GM20000 (cell line): Measurements from ENCODE around the gene ASPSCR1.

Experiments
- DNase-seq: peaks from one replicate; pipeline ENCODE4 v3.0.0; 2012; ENCODE audit warnings: low spot score
- TF ChIP-seq, protein P1 (sequence below): IDR thresholded peaks from 2 replicates; pipeline ENCODE4 v1.5.1; 2012; ENCODE audit warnings: mild to moderate bottlenecking, control low read depth; ENCODE audit errors: extremely low read depth, missing control alignments

Gene ASPSCR1

DNA sequence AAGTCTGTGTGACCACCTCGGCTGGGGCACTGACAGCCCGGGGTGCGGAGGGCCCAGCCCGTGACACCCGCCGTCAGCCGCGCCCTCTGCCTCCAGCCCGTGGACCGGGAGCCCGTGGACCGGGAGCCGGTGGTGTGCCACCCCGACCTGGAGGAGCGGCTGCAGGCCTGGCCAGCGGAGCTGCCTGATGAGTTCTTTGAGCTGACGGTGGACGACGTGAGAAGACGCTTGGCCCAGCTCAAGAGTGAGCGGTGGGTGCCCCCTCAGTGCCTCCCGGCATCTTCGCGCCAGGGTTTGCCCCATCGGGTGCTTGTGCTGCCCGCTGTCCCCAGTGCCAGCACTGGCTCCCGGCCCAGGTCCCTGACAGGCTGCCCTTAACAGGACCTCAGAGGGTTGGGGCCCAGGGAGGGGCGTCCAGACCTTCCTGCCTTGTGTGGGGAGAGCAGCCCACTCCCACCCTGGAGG, 31.5 kb downstream of the ASPSCR1 start:
- no peak for DNase-seq
- TF ChIP-seq, protein P1, sequence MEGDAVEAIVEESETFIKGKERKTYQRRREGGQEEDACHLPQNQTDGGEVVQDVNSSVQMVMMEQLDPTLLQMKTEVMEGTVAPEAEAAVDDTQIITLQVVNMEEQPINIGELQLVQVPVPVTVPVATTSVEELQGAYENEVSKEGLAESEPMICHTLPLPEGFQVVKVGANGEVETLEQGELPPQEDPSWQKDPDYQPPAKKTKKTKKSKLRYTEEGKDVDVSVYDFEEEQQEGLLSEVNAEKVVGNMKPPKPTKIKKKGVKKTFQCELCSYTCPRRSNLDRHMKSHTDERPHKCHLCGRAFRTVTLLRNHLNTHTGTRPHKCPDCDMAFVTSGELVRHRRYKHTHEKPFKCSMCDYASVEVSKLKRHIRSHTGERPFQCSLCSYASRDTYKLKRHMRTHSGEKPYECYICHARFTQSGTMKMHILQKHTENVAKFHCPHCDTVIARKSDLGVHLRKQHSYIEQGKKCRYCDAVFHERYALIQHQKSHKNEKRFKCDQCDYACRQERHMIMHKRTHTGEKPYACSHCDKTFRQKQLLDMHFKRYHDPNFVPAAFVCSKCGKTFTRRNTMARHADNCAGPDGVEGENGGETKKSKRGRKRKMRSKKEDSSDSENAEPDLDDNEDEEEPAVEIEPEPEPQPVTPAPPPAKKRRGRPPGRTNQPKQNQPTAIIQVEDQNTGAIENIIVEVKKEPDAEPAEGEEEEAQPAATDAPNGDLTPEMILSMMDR = no peak

DNA sequence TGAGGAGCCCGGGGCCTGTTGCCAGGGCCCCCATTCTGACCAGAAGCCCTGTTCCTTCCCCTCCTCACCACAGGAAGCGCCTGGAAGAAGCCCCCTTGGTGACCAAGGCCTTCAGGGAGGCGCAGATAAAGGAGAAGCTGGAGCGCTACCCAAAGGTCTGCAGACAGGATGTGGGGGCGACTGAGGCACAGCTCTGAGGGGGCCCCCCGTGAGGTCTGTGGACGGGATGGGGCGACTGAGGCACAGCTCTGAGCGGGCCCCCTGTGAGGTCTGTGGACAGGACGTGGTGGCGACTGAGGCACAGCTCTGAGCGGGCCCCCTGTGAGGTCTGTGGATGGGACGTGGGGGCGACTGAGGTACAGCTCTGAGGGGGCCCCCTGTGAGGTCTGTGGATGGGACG, 32.0 kb downstream of the ASPSCR1 start:
- TF ChIP-seq, protein P1 = no peak
- no peak for DNase-seq

DNA sequence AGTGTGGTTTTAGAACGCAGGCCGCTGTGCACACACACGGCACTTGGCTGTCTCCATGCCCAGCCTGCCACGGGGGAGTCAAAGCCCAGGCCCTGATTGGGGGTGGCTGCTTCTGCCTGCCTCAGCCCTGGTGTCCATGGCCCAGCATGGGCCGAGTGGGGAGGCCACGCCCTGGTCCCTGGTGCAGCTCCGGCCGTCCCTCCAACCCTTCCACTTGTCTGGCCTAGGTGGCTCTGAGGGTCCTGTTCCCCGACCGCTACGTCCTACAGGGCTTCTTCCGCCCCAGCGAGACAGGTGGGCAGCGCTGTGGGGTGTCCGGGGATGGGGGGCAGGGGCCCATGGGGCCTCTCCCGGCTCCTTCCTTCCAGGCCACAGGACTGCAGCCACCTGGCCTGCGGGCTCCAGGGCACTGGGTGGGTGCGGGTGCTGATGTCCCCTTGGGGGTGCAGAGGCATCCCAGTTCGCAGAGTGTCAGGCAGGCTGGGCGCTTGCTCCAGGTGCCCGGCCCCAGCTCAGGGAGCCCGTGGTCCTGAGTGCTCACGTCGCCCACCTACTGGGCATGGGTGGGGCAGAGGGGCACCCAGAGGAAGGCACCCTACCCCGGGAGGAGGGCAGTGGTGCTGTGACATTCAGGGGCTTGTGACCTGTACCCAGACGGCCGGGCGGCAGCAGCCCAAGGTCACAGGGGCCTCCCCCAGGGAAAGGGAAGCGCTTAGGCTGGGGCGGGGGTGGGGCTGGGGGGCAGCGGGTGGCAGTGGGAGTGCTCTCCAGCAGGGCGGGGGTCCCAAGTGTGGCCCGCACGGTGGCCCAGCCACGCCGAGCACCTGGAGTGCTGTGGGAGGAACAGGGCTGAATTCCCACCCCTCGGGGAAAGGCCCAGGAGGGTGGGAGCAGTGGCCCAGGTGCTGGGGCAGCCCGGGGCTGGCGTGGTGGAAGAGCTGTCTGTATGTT, 33.4 kb downstream of the ASPSCR1 start:
- no peak for DNase-seq
- TF ChIP-seq, protein P1 = no peak

DNA sequence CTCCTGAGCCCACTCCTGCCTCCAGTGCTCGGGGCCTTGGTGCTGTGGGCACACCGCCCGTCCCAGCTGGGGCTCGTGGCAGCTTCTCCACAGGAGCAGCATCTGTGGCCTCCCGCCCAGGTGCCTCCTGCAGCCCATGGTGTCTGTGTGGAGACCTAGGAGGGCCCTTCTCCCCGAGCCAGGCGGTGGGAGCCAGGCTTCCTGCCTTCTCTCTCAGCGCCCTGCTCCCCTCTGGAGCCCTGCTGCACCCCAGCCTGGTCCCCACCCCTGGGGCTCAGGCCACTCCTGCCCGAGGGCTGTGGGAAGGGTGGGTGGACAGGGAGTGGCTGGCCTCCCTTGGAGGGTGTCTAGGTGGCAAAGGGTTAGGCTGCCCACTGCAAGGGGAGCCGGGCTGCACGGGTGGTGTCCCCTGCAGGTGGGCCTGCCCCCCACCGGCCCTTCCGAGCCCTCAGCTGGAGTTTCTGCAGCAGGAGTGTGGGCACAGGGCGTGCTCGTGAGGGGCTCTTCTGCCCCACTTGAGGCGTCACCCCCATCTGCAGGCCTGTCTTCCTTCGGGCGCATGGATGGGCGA, 34.3 kb downstream of the ASPSCR1 start:
- no peak for DNase-seq
- TF ChIP-seq, protein P1 = no peak

DNA sequence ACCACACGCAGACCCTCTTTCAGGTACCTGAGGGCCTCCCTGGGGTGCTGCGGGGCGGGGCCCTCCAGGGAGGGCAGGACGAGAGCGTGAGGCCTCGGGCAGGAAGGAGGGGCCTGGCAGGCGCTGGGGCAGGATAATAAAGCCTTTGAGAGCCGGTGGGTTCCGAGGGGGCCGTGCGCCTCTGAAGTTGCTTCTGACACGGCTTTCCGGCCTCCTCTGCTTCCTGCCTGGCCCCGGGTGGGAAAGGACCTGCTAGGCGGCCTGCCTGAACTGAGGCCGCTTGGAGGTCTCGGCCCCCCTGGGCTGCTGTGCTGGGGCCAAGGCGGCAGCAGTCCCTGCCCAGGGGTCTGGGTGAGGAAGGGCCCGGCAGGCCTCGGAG, 34.8 kb downstream of the ASPSCR1 start:
- TF ChIP-seq, protein P1 = no peak

DNA sequence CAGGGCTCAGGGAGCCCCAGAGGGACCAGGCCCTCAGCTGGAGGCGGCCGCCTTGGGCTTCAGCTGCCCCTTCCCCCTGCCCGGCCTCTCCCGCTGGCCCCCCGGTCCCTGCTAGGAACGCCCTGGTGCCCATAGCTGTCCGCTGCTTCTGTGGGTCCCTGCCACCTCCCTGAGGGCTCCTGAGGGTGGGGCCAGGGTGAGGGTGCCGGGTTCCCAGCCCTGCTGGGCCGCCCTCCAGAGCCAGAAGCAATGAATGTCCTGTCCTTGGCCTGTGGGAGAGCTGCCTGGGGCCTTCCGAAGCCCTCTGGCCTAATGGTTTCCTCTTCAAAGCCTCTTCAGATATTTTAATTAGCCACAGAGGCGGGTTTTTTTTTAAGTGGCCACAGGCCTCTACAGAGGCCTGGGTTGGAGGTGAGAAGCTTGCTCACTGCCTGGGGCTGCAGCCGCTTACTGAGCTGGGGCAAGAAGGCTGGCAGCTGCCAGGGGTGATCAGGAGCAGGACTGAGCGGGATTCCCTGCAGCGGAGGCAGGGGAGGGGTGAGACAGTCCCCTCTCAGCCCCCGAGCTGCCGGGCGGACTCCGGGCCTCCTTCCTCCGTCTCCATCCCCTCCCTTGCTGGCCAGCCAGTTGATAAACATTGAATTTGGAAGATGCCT, 35.3 kb downstream of the ASPSCR1 start:
- DNase-seq = no peak
- TF ChIP-seq, protein P1 = no peak

More for the DNA sequence above, 34.8 kb downstream of the ASPSCR1 start:
- DNase-seq = no peak

DNA sequence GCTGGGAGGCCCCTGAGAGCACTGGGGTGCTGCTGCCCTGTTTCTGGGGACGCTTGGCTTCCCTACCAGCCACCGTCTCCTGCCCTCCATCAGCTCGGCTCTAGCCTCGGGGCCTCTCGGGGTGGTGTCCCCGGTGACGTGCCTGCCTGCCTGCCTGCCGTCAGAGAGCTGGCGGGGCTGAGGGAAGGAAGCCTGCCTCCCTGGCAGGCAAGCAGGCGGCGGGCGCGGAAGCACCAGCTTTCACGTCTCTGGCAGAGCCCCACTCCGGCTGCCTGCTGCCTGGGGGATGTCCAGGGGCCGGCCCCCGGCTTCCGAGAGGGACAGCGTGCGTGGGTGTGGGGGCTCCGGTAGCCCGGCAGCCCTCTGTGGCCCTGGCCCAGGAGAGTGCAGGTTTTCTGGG, 35.9 kb downstream of the ASPSCR1 start:
- DNase-seq = no peak

More for the DNA sequence above, 35.9 kb downstream of the ASPSCR1 start:
- TF ChIP-seq, protein P1 = no peak
